ENCODE measurements around the gene LDLRAD3. TPM values are rescaled to one million over a fixed set of nuclear protein-coding genes. Genes with fewer than 3 reads are reported as not detected.

LDLRAD3 gene
- total RNA-seq, 3 donors from 2014 or later, result 1.0 to 8.1 (median 2.0) TPM

GRCh38 chr11:36014898-36015665, 71.2 kb downstream of the LDLRAD3 start:
- Histone ChIP-seq H3K4me1 (ENCODE audit: low read depth) (no peaks in the 10 kb centered on the region), H3K36me3 (ENCODE audit: low read depth) (no peaks in the 10 kb centered on the region), H3K9me3 (no peaks in the 10 kb centered on the region), H3K4me3 (no peak overlapping the region)
- DNase-seq, result no peak
- no peak for ATAC-seq
- intact Hi-C loops (cut with DNase I, micrococcal nuclease), result no loop called here
- TF ChIP-seq CTCF (IDR thresholded peaks at IDR 0.05), result no peak

- ATAC-seq, result no peak
- H3K36me3 ChIP-seq (ENCODE audit: low read depth), result no peaks in the 10 kb centered on the region
- DNase-seq, result no peak
Measured at GRCh38 chr11:36015799-36016198, 71.9 kb downstream of the LDLRAD3 start.

GRCh38 chr11:36016263-36016662, 72.4 kb downstream of the LDLRAD3 start:
- no peaks in the 10 kb centered on the region for H3K36me3 ChIP-seq (ENCODE audit: low read depth)
- no peaks in the 10 kb centered on the region for H3K9me3 ChIP-seq
- H3K4me3 ChIP-seq, result no peak overlapping the region
- no peak for DNase-seq
- intact Hi-C loops (cut with DNase I, micrococcal nuclease), result no loop called here
- no peaks in the 10 kb centered on the region for H3K4me1 ChIP-seq (ENCODE audit: low read depth)
- no peak for TF ChIP-seq CTCF (IDR thresholded peaks at IDR 0.05)
- ATAC-seq, result no peak

More at GRCh38 chr11:36015799-36016198, 71.9 kb downstream of the LDLRAD3 start:
- Histone ChIP-seq H3K4me3 (no peak overlapping the region), H3K9me3 (no peaks in the 10 kb centered on the region), H3K4me1 (ENCODE audit: low read depth) (no peaks in the 10 kb centered on the region)
- TF ChIP-seq CTCF (IDR thresholded peaks at IDR 0.05), result no peak
- intact Hi-C loops (cut with DNase I, micrococcal nuclease), result no loop called here

- no peak for TF ChIP-seq CTCF (IDR thresholded peaks at IDR 0.05)
- no peaks in the 10 kb centered on the region for H3K36me3 ChIP-seq (ENCODE audit: low read depth)
- H3K9me3 ChIP-seq, result no peaks in the 10 kb centered on the region
- no peak overlapping the region for H3K4me3 ChIP-seq
- ATAC-seq (no peak), DNase-seq (no peak)
- intact Hi-C loops (cut with DNase I, micrococcal nuclease), result no loop called here
- no peaks in the 10 kb centered on the region for H3K4me1 ChIP-seq (ENCODE audit: low read depth)
Measured at GRCh38 chr11:36016709-36017108, 72.8 kb downstream of the LDLRAD3 start.

DNA sequence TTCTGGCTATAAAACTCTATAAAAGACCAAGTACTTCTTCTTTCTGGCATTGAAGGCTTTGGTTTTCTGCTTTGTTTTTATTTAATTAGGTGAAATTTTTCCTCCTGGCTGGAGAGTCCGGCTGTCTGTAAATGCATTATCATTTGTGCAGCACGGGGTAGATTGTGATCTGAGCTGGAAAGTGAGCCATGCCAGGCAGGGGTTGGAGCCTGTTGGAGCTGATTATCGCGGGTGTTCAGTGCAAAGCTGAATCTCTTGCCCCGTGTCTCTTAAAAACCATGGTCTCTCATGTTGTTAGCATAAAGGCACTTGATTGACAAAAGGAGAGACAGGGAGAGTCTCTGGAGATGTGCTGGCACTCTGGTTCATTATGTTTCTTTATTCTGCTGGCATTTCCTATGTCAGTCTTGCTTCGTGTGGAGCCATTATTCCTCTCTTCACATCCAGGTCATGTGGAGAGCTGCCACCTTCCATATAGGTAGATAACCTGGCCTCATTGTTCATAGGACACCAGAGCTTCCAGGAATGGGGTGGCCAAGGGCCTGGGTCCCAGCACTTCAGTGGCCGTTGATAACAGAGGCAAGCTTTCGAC, 75.2 kb downstream of the LDLRAD3 start:
- ATAC-seq (no peak), DNase-seq (no peak)
- H3K4me1 ChIP-seq (ENCODE audit: low read depth), result no peaks in the 10 kb centered on the region
- TF ChIP-seq CTCF (IDR thresholded peaks at IDR 0.05), result no peak
- H3K4me3 ChIP-seq, result no peak overlapping the region
- H3K9me3 ChIP-seq, result no peaks in the 10 kb centered on the region
- H3K36me3 ChIP-seq (ENCODE audit: low read depth), result no peaks in the 10 kb centered on the region
- intact Hi-C loops (cut with DNase I, micrococcal nuclease), result no loop called here
